ENCODE results near the gene COMMD10.

Gene COMMD10

GRCh38 chr5:116256717-116257116 is 171.9 kb downstream of the COMMD10 start:
- H3K4me3 ChIP-seq (ENCODE audit: low read length) = no peak overlapping the region
- no peaks in the 10 kb centered on the region for H3K27me3 ChIP-seq (ENCODE audit: insufficient read depth, low read length)
- no peaks in the 10 kb centered on the region for H3K9me3 ChIP-seq (ENCODE audit: low read length)
- H3K4me1 ChIP-seq (ENCODE audit: insufficient read depth, low read length) = no peaks in the 10 kb centered on the region
- no peak overlapping the region for H2AFZ ChIP-seq (ENCODE audit: low read depth, low read length)
- H3K36me3 ChIP-seq (ENCODE audit: insufficient read depth, low read length) = no peaks in the 10 kb centered on the region

DNA sequence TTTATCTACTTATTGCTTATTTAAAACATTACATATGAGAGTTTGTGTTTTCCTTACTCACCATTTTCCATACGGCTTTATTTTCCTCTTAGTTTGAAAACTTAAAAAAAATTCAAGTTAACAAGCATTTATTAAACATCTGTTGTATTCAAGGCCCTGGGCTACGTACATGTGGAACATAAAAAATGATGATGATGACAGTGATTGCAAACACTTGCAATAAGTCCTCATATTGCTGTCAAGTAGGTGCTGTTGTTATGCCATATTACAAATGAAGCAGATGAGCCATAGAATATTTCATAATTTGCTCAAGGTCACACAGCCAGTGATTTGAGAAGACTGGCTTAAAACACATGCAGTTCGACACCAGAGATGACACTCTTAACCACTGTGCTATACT is 180.6 kb downstream of the COMMD10 start:
- Histone ChIP-seq H3K4me1 (ENCODE audit: insufficient read depth, low read length) (no peaks in the 10 kb centered on the region), H3K27me3 (ENCODE audit: insufficient read depth, low read length) (no peaks in the 10 kb centered on the region), H3K36me3 (ENCODE audit: insufficient read depth, low read length) (no peaks in the 10 kb centered on the region), H2AFZ (ENCODE audit: low read depth, low read length) (no peak overlapping the region), H3K9me3 (ENCODE audit: low read length) (no peaks in the 10 kb centered on the region), H3K4me3 (ENCODE audit: low read length) (no peak overlapping the region)

GRCh38 chr5:116271446-116272025 is 186.7 kb downstream of the COMMD10 start:
- H3K36me3 ChIP-seq (ENCODE audit: insufficient read depth, low read length) = no peaks in the 10 kb centered on the region
- H3K9me3 ChIP-seq (ENCODE audit: low read length) = no peaks in the 10 kb centered on the region
- H3K4me1 ChIP-seq (ENCODE audit: insufficient read depth, low read length) = no peaks in the 10 kb centered on the region
- no peak overlapping the region for H3K4me3 ChIP-seq (ENCODE audit: low read length)
- H2AFZ ChIP-seq (ENCODE audit: low read depth, low read length) = no peak overlapping the region
- no peaks in the 10 kb centered on the region for H3K27me3 ChIP-seq (ENCODE audit: insufficient read depth, low read length)

DNA sequence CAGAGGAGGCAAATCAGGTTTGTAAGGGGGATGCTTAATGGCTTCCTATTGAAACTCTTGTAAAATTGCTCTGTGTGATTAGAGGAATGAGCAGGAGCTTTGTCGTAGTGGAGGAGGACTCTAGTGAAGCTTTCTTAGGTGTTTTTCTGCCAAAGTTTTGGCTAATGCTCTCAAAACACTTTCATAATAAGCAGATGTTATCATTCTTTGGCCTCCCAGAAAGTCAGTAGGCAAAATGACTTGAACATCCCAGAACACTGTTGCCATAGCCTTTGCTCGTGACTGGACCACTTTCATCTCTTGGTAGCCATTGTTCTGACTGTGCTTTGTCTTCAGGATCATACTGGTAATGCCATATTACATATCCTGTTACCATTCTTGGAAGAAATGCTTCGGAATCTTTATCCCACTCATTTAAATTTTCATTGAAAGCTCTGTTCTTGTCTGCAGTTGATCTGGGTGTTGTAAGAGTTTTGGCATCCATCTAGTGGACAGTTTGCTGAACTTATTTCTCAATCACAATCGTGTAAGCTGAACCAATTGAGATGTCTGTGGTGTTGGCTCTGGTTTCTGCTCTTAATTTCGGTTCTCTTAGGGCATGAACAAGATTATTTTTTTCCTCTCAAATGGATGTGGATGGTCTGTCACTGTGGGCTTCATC is 187.6 kb downstream of the COMMD10 start:
- no peak overlapping the region for H3K4me3 ChIP-seq (ENCODE audit: low read length)

GRCh38 chr5:116273448-116274242 is 188.8 kb downstream of the COMMD10 start:
- Histone ChIP-seq H3K4me3 (ENCODE audit: low read length) (no peak overlapping the region), H3K36me3 (ENCODE audit: insufficient read depth, low read length) (no peaks in the 10 kb centered on the region), H3K27me3 (ENCODE audit: insufficient read depth, low read length) (no peaks in the 10 kb centered on the region), H2AFZ (ENCODE audit: low read depth, low read length) (no peak overlapping the region), H3K4me1 (ENCODE audit: insufficient read depth, low read length) (no peaks in the 10 kb centered on the region), H3K9me3 (ENCODE audit: low read length) (peaks cover 5% of the 10 kb centered on the region)

More for the DNA sequence above, 187.6 kb downstream of the COMMD10 start:
- Histone ChIP-seq H3K36me3 (ENCODE audit: insufficient read depth, low read length) (no peaks in the 10 kb centered on the region), H3K4me1 (ENCODE audit: insufficient read depth, low read length) (no peaks in the 10 kb centered on the region), H3K9me3 (ENCODE audit: low read length) (peaks cover 3% of the 10 kb centered on the region), H2AFZ (ENCODE audit: low read depth, low read length) (no peak overlapping the region), H3K27me3 (ENCODE audit: insufficient read depth, low read length) (no peaks in the 10 kb centered on the region)

- no peaks in the 10 kb centered on the region for H3K4me1 ChIP-seq (ENCODE audit: insufficient read depth, low read length)
- H3K9me3 ChIP-seq (ENCODE audit: low read length) = peaks cover 5% of the 10 kb centered on the region
- H2AFZ ChIP-seq (ENCODE audit: low read depth, low read length) = no peak overlapping the region
- H3K4me3 ChIP-seq (ENCODE audit: low read length) = no peak overlapping the region
- H3K36me3 ChIP-seq (ENCODE audit: insufficient read depth, low read length) = no peaks in the 10 kb centered on the region
- H3K27me3 ChIP-seq (ENCODE audit: insufficient read depth, low read length) = no peaks in the 10 kb centered on the region
Observed at GRCh38 chr5:116274251-116274650, 189.4 kb downstream of the COMMD10 start.

DNA sequence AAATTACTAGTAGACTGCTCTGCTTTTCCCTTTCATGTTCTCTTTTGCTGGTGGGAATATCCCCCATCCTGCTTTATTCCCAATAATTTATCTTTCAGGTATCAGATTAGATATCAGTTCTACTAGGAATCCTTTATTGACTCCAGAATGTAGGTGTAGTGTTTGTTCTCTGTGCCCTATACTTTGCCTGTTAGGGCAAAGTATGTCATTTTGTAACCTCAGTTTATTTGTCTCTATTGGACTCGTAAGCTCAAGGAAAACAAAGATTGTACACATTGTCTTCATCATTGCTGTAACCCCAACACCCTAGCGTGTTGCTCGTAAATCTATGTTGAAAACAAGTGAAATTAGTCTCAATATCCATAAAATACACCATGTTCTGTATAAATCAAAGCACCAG is 190.5 kb downstream of the COMMD10 start:
- H3K4me3 ChIP-seq (ENCODE audit: low read length) = no peak overlapping the region
- H3K36me3 ChIP-seq (ENCODE audit: insufficient read depth, low read length) = no peaks in the 10 kb centered on the region
- H2AFZ ChIP-seq (ENCODE audit: low read depth, low read length) = no peak overlapping the region
- no peaks in the 10 kb centered on the region for H3K4me1 ChIP-seq (ENCODE audit: insufficient read depth, low read length)
- H3K27me3 ChIP-seq (ENCODE audit: insufficient read depth, low read length) = no peaks in the 10 kb centered on the region
- peaks cover 5% of the 10 kb centered on the region for H3K9me3 ChIP-seq (ENCODE audit: low read length)

- no peaks in the 10 kb centered on the region for H3K4me1 ChIP-seq (ENCODE audit: insufficient read depth, low read length)
- H2AFZ ChIP-seq (ENCODE audit: low read depth, low read length) = no peak overlapping the region
- H3K9me3 ChIP-seq (ENCODE audit: low read length) = peaks cover 5% of the 10 kb centered on the region
- no peaks in the 10 kb centered on the region for H3K27me3 ChIP-seq (ENCODE audit: insufficient read depth, low read length)
- no peaks in the 10 kb centered on the region for H3K36me3 ChIP-seq (ENCODE audit: insufficient read depth, low read length)
- H3K4me3 ChIP-seq (ENCODE audit: low read length) = no peak overlapping the region
Observed at GRCh38 chr5:116276952-116277351, 192.1 kb downstream of the COMMD10 start.

- H2AFZ ChIP-seq (ENCODE audit: low read depth, low read length) = no peak overlapping the region
- H3K4me1 ChIP-seq (ENCODE audit: insufficient read depth, low read length) = no peaks in the 10 kb centered on the region
- no peak overlapping the region for H3K4me3 ChIP-seq (ENCODE audit: low read length)
- peaks cover 5% of the 10 kb centered on the region for H3K9me3 ChIP-seq (ENCODE audit: low read length)
- no peaks in the 10 kb centered on the region for H3K27me3 ChIP-seq (ENCODE audit: insufficient read depth, low read length)
- H3K36me3 ChIP-seq (ENCODE audit: insufficient read depth, low read length) = no peaks in the 10 kb centered on the region
Observed at GRCh38 chr5:116280149-116280803, 195.5 kb downstream of the COMMD10 start.

DNA sequence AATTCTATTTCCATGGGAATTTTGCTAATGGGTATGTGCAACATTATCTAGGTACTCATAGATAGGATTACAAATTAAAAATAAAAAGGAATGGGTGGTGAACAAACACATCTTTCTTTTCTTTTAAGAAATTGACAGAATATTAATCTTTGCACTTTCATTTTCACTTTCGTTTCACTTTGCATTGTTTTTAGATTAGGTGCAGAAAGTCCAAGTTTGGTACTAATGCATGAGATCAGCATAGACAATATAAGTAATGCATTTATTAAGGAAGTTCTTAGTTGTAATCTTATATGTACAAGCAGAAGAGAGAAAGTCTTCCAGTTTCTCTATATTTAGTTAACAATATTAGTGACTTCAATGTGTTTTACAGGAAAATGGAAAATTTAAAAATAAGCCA is 196.5 kb downstream of the COMMD10 start:
- Histone ChIP-seq H3K9me3 (ENCODE audit: low read length) (peaks cover 5% of the 10 kb centered on the region), H2AFZ (ENCODE audit: low read depth, low read length) (no peak overlapping the region), H3K36me3 (ENCODE audit: insufficient read depth, low read length) (no peaks in the 10 kb centered on the region), H3K4me1 (ENCODE audit: insufficient read depth, low read length) (no peaks in the 10 kb centered on the region), H3K4me3 (ENCODE audit: low read length) (no peak overlapping the region), H3K27me3 (ENCODE audit: insufficient read depth, low read length) (no peaks in the 10 kb centered on the region)

DNA sequence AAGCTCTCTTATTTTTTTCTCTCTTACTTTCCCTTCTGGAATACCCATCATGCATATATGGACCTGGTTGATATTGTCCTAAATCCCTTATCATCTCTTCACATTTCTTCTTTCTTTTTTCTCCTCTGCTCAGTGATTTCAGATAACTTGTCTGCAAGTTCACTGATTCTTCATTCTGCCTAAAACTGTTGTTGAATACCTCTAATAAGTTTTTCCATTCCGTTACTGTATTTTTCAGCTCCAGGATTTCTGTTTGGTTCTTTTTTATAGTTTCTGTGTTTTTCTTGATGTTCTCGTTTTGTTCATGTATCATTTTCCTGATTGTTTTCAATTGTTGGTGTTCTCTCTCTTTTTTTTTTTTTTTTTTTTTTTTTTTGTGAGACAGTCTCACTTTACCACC is 203.7 kb downstream of the COMMD10 start:
- Histone ChIP-seq H3K4me3 (ENCODE audit: low read length) (no peak overlapping the region), H3K27me3 (ENCODE audit: insufficient read depth, low read length) (no peaks in the 10 kb centered on the region), H3K36me3 (ENCODE audit: insufficient read depth, low read length) (no peaks in the 10 kb centered on the region), H3K9me3 (ENCODE audit: low read length) (no peaks in the 10 kb centered on the region), H2AFZ (ENCODE audit: low read depth, low read length) (no peak overlapping the region), H3K4me1 (ENCODE audit: insufficient read depth, low read length) (no peaks in the 10 kb centered on the region)

- Histone ChIP-seq H3K9me3 (ENCODE audit: low read length) (no peaks in the 10 kb centered on the region), H3K27me3 (ENCODE audit: insufficient read depth, low read length) (no peaks in the 10 kb centered on the region), H3K4me3 (ENCODE audit: low read length) (no peak overlapping the region), H2AFZ (ENCODE audit: low read depth, low read length) (no peak overlapping the region), H3K36me3 (ENCODE audit: insufficient read depth, low read length) (no peaks in the 10 kb centered on the region), H3K4me1 (ENCODE audit: insufficient read depth, low read length) (no peaks in the 10 kb centered on the region)
Observed at GRCh38 chr5:116289276-116289675, 204.5 kb downstream of the COMMD10 start.

GRCh38 chr5:116291271-116291670 is 206.4 kb downstream of the COMMD10 start:
- Histone ChIP-seq H3K27me3 (ENCODE audit: insufficient read depth, low read length) (no peaks in the 10 kb centered on the region), H3K9me3 (ENCODE audit: low read length) (no peaks in the 10 kb centered on the region), H3K36me3 (ENCODE audit: insufficient read depth, low read length) (no peaks in the 10 kb centered on the region), H3K4me3 (ENCODE audit: low read length) (no peak overlapping the region), H2AFZ (ENCODE audit: low read depth, low read length) (no peak overlapping the region), H3K4me1 (ENCODE audit: insufficient read depth, low read length) (no peaks in the 10 kb centered on the region)

All from neuron (in vitro differentiated cells).